Measurements from ENCODE around the gene NLRP9.
"Not testable (repeated sequence)": the region's sequence is repeated elsewhere in the genome, so short reads cannot be mapped to it uniquely, and the experiment has no call there.

NLRP9 gene

DNA sequence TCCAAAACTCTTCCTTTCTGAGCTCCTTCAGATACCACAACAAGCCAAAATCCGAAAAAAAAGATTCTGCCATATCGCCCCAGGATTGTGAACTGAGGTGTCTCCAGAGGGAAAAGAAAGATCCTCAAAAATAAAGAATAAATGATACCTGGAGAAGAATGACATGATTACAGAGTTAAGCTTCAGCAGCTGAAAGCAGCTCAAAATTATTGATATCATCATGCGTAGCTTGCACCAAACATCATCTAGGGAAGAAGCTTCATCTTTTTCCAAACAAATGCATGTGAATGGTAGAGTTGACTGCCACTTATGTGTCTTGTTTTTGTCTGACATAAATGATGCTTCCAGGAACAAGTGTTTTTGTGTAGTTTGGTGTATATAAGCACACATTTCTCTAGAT is at the start of gene NLRP9:
TSS of gene NLRP9 (minus strand) at position 101 of the 400 bp plus-strand sequence. CDS start at position 73, 28 bp downstream.
- in situ Hi-C loops (cut with HindIII; ENCODE audit: low sequenced_read_pairs), result no loop called here

DNA sequence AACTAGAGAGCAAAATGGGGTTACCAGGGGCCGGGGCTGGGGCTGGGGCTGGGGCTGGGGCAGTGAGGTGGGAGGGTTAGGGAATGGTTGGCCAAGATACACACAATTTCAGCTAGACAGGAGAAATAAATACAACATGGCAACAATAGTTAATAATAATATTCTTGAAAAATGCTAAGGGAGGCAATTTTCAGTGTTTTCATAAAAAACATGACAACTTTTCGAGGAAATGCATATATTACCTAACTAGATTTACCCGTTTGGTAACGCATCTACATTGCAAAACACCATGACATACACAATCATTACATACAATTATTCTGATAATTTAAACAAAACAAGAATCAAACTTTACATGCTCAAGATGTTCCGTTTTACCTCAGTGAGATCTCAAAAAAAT is 42.9 kb upstream of the NLRP9 start:
- in situ Hi-C loops (cut with HindIII; ENCODE audit: low sequenced_read_pairs), result no loop called here

DNA sequence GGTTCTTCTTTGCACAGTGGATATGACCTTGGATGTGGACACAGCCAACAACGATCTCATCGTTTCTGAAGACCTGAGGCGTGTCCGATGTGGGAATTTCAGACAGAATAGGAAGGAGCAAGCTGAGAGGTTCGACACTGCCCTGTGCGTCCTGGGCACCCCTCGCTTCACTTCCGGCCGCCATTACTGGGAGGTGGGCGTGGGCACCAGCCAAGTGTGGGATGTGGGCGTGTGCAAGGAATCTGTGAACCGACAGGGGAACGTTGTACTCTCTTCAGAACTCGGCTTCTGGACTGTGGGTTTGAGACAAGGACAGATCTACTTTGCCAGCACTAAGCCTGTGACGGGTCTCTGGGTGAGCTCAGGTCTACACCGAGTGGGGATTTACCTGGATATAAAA is 40.1 kb upstream of the NLRP9 start:
- in situ Hi-C loops (cut with HindIII; ENCODE audit: low sequenced_read_pairs), result no loop called here

DNA sequence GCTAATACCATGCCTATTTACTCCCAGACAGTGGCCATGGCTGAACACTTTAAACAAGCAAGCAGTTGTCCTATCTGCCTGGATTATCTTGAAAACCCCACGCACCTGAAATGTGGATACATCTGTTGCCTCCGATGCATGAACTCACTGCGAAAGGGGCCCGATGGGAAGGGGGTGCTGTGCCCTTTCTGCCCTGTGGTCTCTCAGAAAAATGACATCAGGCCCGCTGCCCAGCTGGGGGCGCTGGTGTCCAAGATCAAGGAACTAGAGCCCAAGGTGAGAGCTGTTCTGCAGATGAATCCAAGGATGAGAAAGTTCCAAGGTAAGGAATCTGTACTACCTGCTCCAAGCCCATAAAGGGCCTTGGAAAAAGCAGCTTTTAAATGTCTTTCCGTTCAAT is 39.3 kb upstream of the NLRP9 start:
- in situ Hi-C loops (cut with HindIII; ENCODE audit: low sequenced_read_pairs), result no loop called here

DNA sequence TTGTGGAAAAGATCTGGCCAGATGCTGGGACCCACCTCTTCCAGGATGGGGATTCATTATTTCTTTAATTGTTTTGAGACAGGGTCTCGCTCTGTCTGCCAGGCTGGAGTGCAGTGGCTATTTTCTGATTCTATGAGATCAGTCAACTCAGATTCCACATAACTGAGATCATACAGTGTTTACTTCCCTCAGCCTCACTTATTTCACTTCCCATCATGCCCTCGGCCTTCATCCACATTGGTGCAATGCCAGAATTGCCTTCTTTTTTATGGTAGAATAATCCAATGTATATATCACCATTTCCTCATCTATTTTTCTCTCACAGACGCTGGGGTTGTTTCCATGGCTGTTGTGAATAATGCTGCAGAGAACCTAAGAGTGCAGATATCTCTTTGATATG is 31.4 kb upstream of the NLRP9 start:
- in situ Hi-C loops (cut with HindIII; ENCODE audit: low sequenced_read_pairs), result not testable (repeated sequence)

DNA sequence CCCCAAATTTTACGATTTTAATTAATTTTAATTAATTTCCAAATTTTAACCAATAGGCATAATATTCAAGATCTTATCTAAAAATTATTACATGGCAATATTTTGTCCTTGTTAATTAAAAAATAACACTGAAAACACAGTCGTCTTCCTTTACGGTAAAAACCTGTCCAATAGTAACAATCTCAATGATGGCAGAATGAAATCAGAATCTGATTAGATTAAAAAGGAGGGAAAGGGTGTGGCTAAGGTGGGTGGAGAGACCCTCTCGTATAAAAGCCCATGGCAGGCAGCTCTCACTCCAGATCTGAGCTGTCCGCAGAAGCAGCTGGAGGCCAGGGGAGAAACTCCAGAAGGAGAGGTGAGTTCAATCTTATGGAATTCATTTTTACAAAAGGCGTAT is 30.6 kb upstream of the NLRP9 start, which contains the start of gene RFPL4AL1:
TSS of gene RFPL4AL1 (plus strand) at position 301 of the 400 bp plus-strand sequence. CDS start 2,687 bp downstream, outside the sequence.
- in situ Hi-C loops (cut with HindIII; ENCODE audit: low sequenced_read_pairs), result not testable (repeated sequence)

DNA sequence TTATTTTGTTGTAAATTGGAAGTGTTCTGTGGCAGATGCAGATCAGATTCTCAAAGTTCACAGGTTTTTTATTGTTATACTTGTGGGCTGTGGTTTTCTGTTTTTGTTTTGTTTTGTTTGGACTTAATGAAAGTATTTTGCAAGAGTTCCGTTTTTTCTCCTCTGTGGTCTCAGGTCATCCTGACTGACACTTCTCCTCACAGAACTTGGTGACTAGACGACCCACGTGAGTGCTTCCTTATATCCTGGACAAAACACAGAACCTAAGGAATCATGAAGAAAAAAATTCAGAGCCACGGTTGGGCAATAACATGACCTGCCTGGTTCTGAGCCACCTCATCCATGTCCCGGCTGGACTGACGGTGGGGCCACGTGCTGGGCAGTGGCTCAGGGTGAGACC is 28.3 kb upstream of the NLRP9 start:
- in situ Hi-C loops (cut with HindIII; ENCODE audit: low sequenced_read_pairs), result no loop called here

DNA sequence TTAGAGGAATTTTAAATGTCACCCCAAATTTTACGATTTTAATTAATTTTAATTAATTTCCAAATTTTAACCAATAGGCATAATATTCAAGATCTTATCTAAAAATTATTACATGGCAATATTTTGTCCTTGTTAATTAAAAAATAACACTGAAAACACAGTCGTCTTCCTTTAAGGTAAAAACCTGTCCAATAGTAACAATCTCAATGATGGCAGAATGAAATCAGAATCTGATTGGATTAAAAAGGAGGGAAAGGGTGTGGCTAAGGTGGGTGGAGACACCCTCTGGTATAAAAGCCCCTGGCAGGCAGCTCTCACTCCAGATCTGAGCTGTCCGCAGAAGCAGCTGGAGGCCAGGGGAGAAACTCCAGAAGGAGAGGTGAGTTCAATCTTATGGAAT is 20.6 kb upstream of the NLRP9 start, which contains the start of gene RFPL4A:
TSS of gene RFPL4A (plus strand) at position 301 of the 400 bp plus-strand sequence. CDS start 2,704 bp downstream, outside the sequence.
- in situ Hi-C loops (cut with HindIII; ENCODE audit: low sequenced_read_pairs), result not testable (repeated sequence)

DNA sequence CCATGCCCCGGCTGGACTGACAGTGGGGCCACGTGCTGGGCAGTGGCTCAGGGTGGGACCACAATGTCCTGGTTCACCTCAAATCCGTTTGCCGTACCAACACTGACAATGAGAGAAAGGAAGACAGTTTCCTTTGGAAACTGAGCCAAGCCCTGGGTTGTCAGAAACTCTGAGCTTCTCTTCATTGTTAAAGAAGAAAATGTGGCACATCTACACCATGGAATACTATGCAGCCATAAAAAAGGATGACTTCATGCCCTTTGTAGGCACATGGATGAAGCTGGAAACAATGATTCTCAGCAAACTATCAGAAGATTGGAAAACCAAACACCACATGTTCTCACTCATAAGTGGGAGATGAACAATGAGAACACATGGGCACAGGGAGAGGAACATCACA is 18.6 kb upstream of the NLRP9 start:
- in situ Hi-C loops (cut with HindIII; ENCODE audit: low sequenced_read_pairs), result not testable (repeated sequence)

DNA sequence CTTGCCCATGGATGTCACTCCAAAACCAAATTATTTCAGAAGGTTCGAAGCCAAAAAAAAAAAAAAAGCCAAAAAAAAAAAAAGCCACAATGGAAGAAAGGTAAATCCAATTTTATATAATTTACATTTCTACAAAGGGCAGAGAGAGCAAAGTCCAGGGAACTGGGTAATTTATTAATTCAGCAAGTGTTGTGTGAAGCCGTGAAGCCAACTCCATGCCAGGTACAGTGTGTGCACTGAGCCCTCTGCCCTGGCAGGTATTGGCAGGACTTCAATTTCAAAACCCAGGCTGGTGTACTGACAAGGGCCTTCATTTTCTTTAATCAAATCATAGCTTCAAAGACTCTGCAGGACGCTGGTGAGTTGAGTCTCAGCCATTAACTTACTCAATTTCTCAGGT is 15.2 kb upstream of the NLRP9 start:
- in situ Hi-C loops (cut with HindIII; ENCODE audit: low sequenced_read_pairs), result no loop called here

DNA sequence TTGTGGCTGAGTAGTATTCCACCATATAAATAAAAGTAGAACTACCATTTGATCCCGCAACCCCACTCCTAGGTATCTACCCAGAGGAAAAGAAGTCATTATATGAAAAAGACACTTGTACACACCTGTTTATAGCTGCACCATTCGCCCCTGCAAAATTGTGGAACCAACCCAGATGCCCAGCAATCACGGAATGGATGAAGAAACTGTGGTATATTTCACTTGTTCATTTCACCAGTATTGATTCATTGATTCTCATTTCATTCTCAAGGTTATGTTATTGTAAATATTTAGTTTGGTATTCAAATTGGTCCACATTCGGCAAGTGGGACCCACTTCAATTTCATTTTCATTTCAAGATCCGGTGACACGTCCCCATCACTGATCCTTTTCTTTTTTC is 12.5 kb upstream of the NLRP9 start:
- in situ Hi-C loops (cut with HindIII; ENCODE audit: low sequenced_read_pairs), result no loop called here

DNA sequence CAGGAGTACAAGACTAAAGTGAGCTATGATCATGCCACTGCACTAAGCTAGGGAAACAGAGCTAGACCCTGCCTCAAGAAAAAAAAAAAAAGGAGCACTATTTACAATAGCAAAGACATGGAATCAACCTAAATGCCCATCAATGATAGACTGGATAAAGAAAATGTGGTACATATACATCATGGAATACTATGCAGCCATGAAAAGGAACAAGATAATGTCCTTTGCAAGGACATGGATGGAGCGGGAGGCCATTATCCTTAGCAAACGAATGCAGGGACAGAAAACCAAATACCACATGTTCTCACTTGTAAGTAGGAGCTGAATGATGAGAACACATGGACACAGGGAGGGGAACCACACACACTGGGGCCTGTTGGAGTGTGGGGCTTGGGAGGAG is 7.8 kb downstream of the NLRP9 start:
- in situ Hi-C loops (cut with HindIII; ENCODE audit: low sequenced_read_pairs), result not testable (repeated sequence)

DNA sequence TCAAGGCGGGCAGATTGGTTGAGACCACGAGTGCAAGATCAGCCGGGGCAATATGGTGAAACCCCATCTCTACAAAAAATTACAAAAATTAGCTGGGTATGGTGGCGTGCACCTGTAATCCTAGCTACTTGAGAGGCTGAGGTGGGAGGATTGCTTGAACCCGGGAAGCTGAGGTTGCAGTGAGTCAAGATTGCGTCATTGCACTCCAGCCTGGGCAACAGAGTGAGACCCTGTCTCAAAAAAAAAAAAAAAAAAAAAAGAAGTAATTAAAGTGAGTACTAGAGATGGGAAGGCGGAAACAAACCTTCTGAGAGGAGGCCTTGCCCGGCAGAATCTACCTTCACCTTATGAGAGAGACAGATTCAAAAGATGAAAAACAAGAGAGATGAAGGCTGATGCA is 14.7 kb downstream of the NLRP9 start:
- in situ Hi-C loops (cut with HindIII; ENCODE audit: low sequenced_read_pairs), result no loop called here

DNA sequence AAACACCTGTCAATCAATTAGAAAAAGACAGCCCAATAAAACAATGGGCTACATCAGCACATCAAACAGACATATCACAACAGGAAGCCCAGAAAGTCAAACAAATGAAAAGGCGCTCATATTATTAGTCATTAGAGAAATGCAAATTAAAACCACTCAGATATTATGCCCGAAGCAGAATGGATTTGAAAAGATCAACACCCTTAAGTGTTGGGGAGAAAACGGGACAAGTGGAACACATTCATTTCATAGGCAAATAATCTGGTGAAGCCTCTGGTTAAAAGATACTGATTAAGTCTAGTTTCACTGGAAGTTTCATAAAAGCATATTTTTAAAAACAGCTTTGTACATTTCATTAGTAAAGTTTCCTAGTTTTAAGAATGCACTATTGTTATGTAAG is 17.4 kb downstream of the NLRP9 start:
- in situ Hi-C loops (cut with HindIII; ENCODE audit: low sequenced_read_pairs), result no loop called here

DNA sequence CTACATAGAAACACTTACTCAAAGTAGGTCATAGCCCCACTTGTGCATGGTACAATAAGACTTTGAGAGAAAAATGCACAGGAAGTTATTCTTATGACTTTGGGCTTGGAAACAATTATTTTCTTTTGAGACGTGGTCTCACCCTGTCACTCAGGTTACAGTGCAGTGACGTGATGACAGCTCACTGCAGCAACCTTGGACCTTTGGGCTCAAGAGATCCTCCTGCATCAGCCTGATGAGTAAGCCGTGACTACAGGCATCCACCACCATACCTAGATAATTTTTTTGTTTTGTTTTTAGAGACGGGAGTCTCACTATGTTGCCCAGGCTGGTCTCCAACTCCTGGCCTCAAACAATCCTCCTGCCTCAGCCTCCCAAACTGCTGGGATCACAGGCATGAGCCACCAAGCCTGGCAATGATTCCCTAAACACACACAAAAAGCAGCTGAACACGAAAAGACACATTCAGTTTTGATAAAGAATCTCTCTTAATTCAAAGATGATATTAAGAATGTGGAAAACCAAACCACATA is 17.9 kb downstream of the NLRP9 start:
- in situ Hi-C loops (cut with HindIII; ENCODE audit: low sequenced_read_pairs), result no loop called here

DNA sequence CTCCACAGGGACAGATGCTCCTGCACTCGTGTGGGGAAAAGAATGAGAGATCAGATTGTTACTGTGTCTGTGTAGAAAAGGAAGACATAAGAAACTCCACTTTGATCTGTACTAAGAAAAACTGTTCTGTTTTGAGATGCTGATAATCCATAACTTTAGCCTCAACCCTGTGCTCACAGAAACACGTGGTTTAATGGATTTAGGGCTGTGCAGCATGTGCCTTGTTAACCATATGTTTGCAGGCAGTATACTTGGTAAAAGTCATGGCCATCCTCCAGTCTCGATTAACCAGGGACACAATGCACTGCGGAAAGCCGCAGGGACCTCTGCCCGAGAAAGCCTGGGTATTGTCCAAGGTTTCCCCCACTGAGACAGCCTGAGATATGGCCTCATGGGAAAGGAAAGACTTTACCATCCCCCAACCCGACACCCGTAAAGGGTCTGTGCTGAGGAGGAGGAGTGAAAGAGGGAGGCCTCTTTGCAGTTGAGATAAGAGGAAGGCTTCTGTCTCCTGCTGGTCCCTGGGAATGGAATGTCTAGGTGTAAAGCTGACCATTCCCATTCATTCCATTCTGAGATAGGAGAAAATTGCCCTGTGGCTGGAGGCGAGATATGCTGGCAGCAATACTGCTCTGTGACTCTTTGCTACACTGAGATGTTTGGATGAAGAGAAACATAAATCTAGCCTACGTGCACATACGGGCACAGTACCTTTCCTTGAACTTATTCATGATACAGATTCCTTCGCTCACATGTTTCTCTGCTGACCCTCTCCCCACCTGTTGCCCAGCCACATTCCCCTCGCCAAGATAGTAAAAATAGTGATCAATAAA is 20.1 kb downstream of the NLRP9 start:
- in situ Hi-C loops (cut with HindIII; ENCODE audit: low sequenced_read_pairs), result not testable (repeated sequence)

DNA sequence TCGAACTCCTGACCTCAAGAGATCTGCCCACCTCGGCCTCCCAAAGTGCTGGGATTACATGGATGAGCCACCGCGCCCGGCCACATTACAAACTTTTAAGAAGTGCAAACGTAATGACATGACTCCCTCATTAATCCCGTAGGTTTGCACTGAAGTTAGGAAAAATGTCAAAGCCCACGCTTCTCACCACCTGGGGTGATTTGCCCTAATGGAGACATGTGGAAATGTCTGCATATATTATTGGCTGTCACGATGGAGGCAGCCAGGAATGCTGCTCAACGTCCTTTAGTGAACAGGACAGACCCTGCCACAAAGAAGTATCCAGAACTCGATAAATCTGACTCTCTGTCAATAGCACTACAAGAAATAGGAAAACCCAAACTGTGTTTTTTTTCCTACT is 21.0 kb downstream of the NLRP9 start:
- in situ Hi-C loops (cut with HindIII; ENCODE audit: low sequenced_read_pairs), result no loop called here

DNA sequence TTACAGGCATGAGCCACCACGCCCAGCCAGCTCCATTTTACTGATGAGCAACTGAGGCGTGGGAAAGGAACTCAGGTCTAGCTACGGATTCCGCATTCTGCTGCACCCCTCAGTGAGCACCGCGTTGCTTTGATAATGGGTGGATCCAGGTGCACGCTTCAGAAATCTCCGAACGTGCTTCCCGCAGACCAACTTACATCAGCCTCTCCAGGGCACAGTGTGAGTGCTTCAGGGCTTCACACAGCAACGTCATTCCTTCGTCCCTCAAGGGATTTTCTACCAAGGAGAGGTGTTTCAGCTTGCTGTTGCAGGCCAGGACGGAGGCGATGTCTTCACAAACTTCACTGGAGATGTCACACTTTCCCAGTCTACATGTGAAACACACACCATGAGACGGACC is 21.7 kb downstream of the NLRP9 start:
- in situ Hi-C loops (cut with HindIII; ENCODE audit: low sequenced_read_pairs), result no loop called here

DNA sequence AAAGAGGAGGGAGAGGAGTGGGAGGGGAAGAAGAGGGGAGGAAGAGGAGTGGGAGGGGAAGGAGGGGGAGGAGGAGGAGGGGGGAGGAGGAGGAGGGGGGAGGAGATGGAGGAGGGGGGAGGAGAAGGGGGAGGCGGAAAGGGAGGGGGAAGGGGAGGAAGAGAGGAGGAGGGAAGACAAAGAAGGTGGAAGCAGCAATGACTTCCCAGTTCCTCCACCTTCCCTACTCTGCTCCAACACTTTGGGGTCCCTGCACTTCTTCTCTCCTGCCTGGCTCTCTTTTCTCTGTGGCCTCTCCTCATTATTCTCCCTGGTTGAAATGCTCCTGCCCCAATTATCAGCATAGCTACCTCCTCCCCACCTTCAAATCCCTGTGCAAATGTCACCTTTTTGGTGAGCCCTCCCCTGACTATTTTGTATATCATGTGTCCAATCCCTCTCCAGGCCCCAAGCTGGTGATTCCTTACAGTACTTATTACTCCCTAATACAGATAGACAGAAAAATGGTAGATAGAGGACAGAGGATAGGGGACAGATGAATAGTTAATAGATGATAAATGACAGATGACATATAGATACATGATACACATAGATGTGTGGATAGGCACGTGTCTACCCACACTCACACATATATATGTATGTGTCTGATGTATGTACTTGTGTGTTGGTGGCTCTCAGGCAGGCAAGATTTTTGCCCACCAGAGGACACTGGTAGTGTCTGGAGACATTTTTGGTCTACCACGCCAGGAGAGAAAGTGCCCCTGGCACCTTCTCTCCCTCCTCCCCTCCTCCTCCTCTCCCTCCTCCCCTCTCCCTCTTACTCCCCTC is 25.2 kb downstream of the NLRP9 start:
- in situ Hi-C loops (cut with HindIII; ENCODE audit: low sequenced_read_pairs), result no loop called here

DNA sequence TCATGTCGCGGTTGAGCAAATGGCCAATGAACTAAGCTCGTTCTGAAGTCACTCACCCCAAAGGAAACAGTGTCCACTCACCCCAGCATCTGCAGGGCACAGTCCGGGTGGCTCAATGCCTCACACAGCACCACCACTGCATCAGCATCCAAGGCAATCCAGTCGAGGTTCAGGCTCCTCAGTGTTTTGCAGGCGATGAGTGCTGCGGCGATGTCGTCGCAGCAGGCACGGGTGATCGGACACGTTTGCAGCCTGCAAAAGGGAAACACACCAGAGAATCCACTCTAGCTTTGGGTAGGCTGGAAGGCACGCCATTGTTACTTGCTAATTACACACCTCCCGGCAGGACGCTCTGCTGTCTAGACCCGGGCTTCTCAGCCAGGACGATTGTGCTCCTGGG is 26.5 kb downstream of the NLRP9 start:
- in situ Hi-C loops (cut with HindIII; ENCODE audit: low sequenced_read_pairs), result no loop called here

DNA sequence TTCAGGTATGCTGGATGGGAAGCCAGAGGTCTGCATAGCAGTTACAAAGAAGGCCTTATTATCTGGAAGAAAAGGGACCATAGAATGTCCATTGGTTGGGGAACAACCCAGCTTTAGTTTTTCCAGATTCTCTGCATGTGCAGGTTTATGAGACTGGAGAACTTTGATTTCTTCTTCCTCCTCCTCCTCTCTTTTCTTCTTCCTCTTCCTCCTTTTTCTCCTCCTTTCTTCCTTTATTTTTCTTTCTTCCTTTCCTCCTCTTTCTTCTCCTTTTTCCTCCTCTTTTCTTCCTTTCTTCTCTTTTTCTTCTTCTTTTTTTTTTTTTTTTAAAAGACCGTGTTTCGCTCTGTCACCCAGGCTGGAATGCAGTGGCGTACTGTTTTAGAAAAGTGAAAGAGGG is 32.2 kb downstream of the NLRP9 start:
- in situ Hi-C loops (cut with HindIII; ENCODE audit: low sequenced_read_pairs), result no loop called here
